ENCODE results near the gene CAPG.

- TF ChIP-seq CTCF (IDR thresholded peaks at IDR 0.05): no peak
- no peak for TF ChIP-seq POLR2A (IDR thresholded peaks at IDR 0.05)
Observed at GRCh38 chr2:85415980-85416650, 5.9 kb upstream of the CAPG start.
